OCI-LY3 (cell line): ENCODE measurements around the gene LRRC8E.

Source experiments
- H2AFZ ChIP-seq: fragments of 200-600, 300-600 bp; shearing (Covaris generic); 2 replicates; pipeline ENCODE4 v1.6.0; 2014; ENCODE audit warnings: antibody characterized with exemption, low read depth, low read length
- H3K27ac ChIP-seq: fragments of 200-600, 300-600 bp; sonication (generic); 2 replicates; pipeline ENCODE4 v1.5.1; 2014; ENCODE audit warnings: mild to moderate bottlenecking, low read length, moderate library complexity, mixed read lengths
- H3K27me3 ChIP-seq: fragments of 200-600, 300-600 bp; sonication (generic); 2 replicates; pipeline ENCODE4 v1.6.1; 2014; ENCODE audit warnings: low read depth, low read length, mixed read lengths
- H3K36me3 ChIP-seq: fragments of 200-600, 300-600 bp; sonication (generic); replicated peaks from 2 replicates; pipeline ENCODE3; 2014; ENCODE audit warnings: low read depth, low read length, mixed read lengths
- H3K4me1 ChIP-seq: fragments of 300-600, 200-600 bp; sonication (generic); 2 replicates; pipeline ENCODE4 v1.6.1; 2014; ENCODE audit warnings: low read length, mixed read lengths
- H3K4me2 ChIP-seq: fragments of 200-600, 300-600 bp; sonication (generic); 2 replicates; pipeline ENCODE4 v1.6.1; 2014; ENCODE audit warnings: low read length, mixed read lengths
- H3K4me3 ChIP-seq: fragments of 300-600, 200-600 bp; sonication (generic); 2 replicates; pipeline ENCODE4 v1.5.1; 2014; ENCODE audit warnings: antibody characterized with exemption, mild to moderate bottlenecking, low read length, moderate library complexity
- H3K79me2 ChIP-seq: fragments of 300-600, 200-600 bp; shearing (Covaris generic); 2 replicates; pipeline ENCODE4 v1.6.1; 2014; ENCODE audit warnings: mild to moderate bottlenecking, low read length, mixed read lengths
- H3K9ac ChIP-seq: fragments of 300-600, 200-600 bp; shearing (Covaris generic); 2 replicates; pipeline ENCODE4 v1.6.0; 2014; ENCODE audit warnings: mild to moderate bottlenecking, low read length, moderate library complexity
- H3K9me3 ChIP-seq: fragments of 200-600, 300-600 bp; shearing (Covaris generic); 2 replicates; pipeline ENCODE4 v1.6.1; 2014; ENCODE audit warnings: low read length, mixed read lengths; ENCODE audit not compliant: insufficient read depth
- H4K20me1 ChIP-seq: fragments of 200-600, 300-600 bp; sonication (generic); 2 replicates; pipeline ENCODE4 v1.6.1; 2016; ENCODE audit warnings: low read length, mixed read lengths; ENCODE audit not compliant: insufficient read depth
- EZH2phosphoT487 ChIP-seq: fragments of 200-600 bp; shearing (Covaris generic); IDR thresholded peaks from 2 replicates; pipeline ENCODE4 v1.6.1; 2018; ENCODE audit warnings: antibody characterized with exemption, mixed run types, low read depth
- TF ChIP-seq, protein P1 (sequence below): fragments of 200-600, 300-600 bp; sonication (generic); IDR thresholded peaks from 2 replicates; pipeline ENCODE4 v1.5.1; 2014; ENCODE audit warnings: antibody characterized with exemption, low read length, low read depth

LRRC8E gene

GRCh38 chr19:7861619-7862412 lies 26.5 kb upstream of the LRRC8E start:
- Histone ChIP-seq H3K4me1 (peaks cover 11% of the 10 kb centered on the region), H4K20me1 (no peaks in the 10 kb centered on the region), H3K27ac (no peak overlapping the region), H3K4me2 (no peak overlapping the region), H3K4me3 (no peak overlapping the region), H3K9ac (no peak overlapping the region), H2AFZ (no peak overlapping the region), H3K36me3 (no peaks in the 10 kb centered on the region), H3K9me3 (no peaks in the 10 kb centered on the region), H3K27me3 (peaks cover 11% of the 10 kb centered on the region; the same call in 1 of the 2 replicates), H3K79me2 (no peaks in the 10 kb centered on the region)
- TF ChIP-seq, protein P1, sequence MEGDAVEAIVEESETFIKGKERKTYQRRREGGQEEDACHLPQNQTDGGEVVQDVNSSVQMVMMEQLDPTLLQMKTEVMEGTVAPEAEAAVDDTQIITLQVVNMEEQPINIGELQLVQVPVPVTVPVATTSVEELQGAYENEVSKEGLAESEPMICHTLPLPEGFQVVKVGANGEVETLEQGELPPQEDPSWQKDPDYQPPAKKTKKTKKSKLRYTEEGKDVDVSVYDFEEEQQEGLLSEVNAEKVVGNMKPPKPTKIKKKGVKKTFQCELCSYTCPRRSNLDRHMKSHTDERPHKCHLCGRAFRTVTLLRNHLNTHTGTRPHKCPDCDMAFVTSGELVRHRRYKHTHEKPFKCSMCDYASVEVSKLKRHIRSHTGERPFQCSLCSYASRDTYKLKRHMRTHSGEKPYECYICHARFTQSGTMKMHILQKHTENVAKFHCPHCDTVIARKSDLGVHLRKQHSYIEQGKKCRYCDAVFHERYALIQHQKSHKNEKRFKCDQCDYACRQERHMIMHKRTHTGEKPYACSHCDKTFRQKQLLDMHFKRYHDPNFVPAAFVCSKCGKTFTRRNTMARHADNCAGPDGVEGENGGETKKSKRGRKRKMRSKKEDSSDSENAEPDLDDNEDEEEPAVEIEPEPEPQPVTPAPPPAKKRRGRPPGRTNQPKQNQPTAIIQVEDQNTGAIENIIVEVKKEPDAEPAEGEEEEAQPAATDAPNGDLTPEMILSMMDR: no peak
- TF ChIP-seq EZH2phosphoT487: no peak

DNA sequence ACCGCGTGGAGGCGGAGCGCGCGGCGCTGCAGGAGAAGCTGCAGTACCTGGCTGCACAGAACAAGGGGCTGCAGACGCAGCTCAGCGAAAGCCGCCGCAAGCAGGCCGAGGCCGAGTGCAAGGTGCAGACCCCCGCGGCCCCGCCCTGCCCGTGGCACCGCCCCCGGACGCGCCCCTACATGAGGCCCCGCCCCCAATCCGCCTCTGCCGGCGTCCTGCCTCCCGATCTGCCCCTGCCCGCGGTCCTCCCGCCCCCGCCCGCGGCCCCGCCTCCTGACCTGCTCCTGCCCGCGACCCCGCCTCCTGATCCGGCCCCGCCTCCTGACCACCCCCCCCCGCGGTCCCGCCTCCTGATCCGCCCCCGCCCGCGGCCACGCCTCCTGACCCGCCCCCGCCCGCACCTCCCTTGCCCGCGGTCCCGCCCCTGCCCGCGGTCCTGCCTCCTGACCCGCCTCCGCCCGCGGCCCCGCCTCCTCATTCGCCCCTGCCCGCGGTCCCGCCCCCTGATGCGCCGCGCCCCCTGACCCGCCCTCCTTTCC lies 25.8 kb upstream of the LRRC8E start:
- H4K20me1 ChIP-seq: no peaks in the 10 kb centered on the region
- H3K4me3 ChIP-seq: no peak overlapping the region
- no peaks in the 10 kb centered on the region for H3K79me2 ChIP-seq
- no peak overlapping the region for H3K27ac ChIP-seq
- H3K9me3 ChIP-seq: no peaks in the 10 kb centered on the region
- H2AFZ ChIP-seq: no peak overlapping the region
- no peak overlapping the region for H3K9ac ChIP-seq
- peaks cover 11% of the 10 kb centered on the region for H3K4me1 ChIP-seq
- TF ChIP-seq, protein P1: no peak
- no peak for TF ChIP-seq EZH2phosphoT487
- H3K27me3 ChIP-seq: peaks cover 7% of the 10 kb centered on the region; the same call in 1 of the 2 replicates
- H3K4me2 ChIP-seq: no peak overlapping the region
- no peaks in the 10 kb centered on the region for H3K36me3 ChIP-seq

DNA sequence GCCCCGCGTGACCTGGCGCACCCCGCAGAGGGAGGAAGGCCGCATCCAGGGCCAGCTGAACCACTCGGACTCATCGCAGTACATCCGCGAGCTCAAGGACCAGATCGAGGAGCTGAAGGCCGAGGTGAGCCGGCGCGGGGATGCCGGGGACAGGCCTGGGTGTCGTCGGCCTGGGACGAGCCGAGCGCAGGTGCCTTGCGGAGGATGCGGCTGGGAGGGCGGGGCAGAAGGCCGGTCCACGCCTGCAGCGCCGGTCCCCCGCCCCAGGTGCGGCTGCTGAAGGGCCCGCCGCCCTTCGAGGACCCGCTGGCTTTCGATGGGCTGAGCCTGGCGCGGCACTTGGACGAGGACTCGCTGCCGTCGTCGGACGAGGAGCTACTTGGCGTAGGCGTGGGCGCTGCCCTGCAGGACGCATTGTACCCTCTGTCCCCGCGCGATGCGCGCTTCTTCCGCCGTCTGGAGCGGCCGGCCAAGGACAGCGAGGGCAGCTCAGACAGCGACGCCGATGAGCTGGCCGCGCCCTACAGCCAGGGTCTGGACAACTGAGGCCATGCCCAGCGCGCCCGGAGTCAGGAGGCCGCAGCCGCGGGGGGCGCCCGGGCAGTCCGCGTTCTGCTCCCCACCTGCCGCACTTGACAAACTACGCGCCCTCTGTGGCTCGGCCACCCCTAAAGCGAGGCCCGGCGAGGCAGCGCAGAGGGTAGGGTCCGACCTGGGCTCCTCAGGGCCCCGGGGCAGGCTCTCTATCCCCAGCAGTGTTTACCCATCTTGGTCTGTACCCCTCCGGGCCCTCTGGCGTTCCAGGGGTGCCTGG lies 24.9 kb upstream of the LRRC8E start:
- Histone ChIP-seq H3K9ac (no peak overlapping the region), H3K4me1 (peaks cover 9% of the 10 kb centered on the region), H3K4me3 (no peak overlapping the region), H3K9me3 (no peaks in the 10 kb centered on the region), H3K36me3 (no peaks in the 10 kb centered on the region), H2AFZ (no peak overlapping the region), H3K4me2 (no peak overlapping the region), H3K27ac (no peak overlapping the region), H3K79me2 (no peaks in the 10 kb centered on the region), H3K27me3 (0 out of 2 replicates have a peak, but pooled peaks cover 2% of the 10 kb centered on the region), H4K20me1 (no peaks in the 10 kb centered on the region)
- TF ChIP-seq EZH2phosphoT487: no peak
- TF ChIP-seq, protein P1: no peak
